GM12872 (cell line): ENCODE measurements around the gene TMEM163.

Source experiments
- TF ChIP-seq, protein P1 (sequence below): IDR thresholded peaks from 3 replicates; pipeline ENCODE4 v1.5.1; 2011; ENCODE audit warnings: low read depth, mild to moderate bottlenecking, low read length, moderate library complexity; ENCODE audit not compliant: insufficient read depth

The TMEM163 gene

DNA sequence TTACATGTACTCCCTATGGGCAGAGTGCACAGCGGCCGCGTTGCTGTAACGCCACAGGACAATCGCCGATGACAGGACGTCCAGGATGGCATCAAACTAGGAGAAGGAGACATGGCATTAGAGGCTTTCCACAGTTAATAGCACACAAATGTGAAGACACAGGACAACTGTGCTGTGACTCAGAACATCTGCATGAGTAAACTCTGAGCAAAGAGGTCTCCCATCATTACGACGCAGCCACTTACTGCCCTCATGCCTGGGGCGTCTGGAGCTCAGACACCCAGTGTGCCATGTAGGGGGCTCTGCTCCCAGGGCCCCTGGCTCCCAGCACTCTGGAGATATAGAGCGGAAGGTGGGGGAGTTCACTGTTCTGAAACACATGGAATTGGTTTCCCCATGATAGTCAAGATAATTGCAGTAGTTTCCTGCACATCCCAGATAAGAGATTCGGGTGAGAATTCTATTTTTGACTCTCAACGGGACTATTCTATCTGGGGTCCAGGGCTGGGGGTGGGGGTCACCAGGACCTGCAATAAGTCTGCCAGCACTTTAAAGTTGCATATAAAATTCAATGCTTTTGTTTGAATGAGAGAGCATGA, 168.1 kb downstream of the TMEM163 start:
- TF ChIP-seq, protein P1, sequence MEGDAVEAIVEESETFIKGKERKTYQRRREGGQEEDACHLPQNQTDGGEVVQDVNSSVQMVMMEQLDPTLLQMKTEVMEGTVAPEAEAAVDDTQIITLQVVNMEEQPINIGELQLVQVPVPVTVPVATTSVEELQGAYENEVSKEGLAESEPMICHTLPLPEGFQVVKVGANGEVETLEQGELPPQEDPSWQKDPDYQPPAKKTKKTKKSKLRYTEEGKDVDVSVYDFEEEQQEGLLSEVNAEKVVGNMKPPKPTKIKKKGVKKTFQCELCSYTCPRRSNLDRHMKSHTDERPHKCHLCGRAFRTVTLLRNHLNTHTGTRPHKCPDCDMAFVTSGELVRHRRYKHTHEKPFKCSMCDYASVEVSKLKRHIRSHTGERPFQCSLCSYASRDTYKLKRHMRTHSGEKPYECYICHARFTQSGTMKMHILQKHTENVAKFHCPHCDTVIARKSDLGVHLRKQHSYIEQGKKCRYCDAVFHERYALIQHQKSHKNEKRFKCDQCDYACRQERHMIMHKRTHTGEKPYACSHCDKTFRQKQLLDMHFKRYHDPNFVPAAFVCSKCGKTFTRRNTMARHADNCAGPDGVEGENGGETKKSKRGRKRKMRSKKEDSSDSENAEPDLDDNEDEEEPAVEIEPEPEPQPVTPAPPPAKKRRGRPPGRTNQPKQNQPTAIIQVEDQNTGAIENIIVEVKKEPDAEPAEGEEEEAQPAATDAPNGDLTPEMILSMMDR: no peak

DNA sequence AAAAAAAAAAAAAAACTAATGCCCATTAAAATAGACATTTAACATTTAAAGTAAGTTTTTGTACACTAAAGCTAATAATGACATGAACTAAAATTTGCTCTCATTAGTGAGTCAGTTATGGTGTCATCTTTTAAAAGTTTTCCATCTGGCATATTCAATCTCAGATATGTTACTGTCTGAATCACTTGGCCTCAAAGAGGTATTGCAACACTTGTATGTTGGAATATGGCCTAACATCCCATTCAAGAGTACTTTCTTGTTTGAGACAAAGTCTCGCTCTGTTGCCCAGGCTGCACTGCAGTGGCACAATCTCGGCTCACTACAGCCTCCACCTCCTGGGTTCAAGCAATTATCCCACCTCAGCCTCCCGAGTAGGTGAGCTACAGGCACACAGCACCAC, 169.7 kb downstream of the TMEM163 start:
- TF ChIP-seq, protein P1: no peak

DNA sequence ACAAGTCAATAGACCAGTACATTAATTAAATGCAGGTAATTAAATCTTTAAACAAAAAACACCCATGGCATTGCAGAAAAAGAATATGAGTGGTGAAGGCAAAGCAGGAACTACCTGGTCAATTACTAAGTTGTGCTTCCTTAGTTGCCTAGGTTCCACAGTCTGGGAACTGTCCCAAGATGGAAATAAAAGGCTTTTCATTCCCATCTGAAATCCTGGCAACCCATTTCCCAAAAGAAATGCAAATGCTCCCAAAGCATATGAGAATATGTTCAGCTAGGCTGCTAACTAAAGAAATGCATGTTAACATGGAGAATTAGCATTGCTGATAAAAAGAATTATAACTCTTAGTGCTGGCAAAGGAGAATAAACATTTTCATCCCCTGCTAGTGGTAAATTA, 177.8 kb downstream of the TMEM163 start:
- TF ChIP-seq, protein P1: no peak

DNA sequence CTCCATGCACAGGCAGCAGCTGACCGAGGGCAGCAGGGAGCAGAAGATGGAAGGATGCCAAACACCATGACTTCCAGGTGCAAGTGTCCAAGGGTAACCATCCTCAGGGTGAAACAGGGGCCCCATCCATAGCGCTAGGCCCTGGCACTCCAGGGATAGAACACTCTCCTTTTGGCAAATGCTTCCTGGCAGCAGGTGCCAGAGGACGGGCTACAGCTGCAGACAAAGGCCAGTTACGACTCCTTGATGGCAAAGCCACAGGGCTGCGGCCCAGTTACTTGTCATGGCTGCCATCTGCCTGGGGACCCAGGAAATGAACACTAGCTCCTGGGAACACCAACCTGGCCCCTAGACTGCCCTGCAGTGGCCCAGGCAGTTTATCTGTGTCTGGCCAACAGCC, 178.8 kb downstream of the TMEM163 start:
- TF ChIP-seq, protein P1: no peak

DNA sequence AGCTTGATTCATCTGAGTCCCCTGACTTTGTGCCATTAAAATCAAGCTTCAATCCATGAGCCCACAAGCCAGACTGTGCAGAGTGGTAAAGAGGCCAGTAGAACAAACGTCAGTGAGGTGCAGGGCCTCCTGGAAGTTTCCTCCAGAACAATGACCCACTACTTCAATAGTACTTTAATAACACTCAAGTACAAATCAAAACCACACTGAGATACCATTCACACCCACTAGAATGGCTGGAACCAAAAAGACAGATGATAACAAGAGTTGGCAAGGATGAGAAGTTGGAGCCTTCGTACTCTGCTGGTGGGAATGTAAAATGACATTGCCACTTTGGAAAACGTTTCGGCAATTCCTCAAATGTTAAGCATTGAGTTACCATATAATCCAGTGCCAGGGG, 181.1 kb downstream of the TMEM163 start:
- TF ChIP-seq, protein P1: no peak

DNA sequence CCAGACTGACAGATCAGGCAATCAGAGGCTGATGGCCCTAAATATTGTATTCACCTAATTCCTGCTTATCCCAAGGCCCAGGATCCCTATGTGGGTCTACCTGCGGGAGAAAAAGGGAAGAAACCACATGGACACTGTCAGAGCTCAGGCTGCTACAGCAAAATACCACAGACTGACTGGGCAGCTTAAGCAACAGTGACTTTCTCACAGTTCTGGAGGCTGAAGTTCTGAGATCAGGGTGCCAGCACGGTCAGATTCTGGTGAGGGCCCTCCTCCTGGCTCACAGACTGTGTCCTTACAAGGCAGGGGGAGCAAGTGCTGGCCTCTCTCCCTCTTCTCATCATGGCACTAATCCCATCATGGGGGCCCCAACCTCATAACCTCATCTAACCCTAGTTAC, 181.7 kb downstream of the TMEM163 start:
- TF ChIP-seq, protein P1: no peak

DNA sequence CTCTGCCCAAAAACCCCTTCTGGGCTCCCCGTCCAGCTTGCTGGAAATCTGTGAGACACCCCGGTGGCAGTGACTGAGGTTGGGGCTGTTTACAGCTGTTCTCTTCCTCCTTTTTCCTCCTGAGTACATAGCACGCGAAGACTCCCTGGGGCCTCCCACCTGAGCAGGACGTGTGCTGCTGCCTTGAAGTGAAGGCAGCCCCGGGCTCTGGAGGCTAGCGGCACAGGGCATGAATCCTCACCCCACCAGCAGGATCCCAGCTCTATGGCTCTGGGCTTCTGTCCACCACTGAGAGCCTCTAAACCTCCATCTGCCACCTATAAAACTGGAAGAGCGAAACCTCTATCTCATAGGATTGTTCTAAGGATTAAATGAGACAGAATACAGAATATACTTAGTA, 182.5 kb downstream of the TMEM163 start:
- TF ChIP-seq, protein P1: no peak
